ENCODE measurements around the gene ATP5ME.
"Not testable (repeated sequence)": the region's sequence is repeated elsewhere in the genome, so short reads cannot be mapped to it uniquely, and the experiment has no call there.

The ATP5ME gene

GRCh38 chr4:674172-675035 lies at the start of gene ATP5ME, which contains the start of gene MYL5:
Gene ATP5ME, minus strand, starts transcription at chr4:674276. Its CDS starts 29 bp downstream, at chr4:674247.
Gene MYL5, plus strand, starts transcription at chr4:674542. Its CDS starts 3,485 bp downstream, at chr4:678027.
- DNase-seq, result peak; percentile 86 to 88

- no peak for DNase-seq
Measured at GRCh38 chr4:722851-723360, 48.8 kb upstream of the ATP5ME start.

DNA sequence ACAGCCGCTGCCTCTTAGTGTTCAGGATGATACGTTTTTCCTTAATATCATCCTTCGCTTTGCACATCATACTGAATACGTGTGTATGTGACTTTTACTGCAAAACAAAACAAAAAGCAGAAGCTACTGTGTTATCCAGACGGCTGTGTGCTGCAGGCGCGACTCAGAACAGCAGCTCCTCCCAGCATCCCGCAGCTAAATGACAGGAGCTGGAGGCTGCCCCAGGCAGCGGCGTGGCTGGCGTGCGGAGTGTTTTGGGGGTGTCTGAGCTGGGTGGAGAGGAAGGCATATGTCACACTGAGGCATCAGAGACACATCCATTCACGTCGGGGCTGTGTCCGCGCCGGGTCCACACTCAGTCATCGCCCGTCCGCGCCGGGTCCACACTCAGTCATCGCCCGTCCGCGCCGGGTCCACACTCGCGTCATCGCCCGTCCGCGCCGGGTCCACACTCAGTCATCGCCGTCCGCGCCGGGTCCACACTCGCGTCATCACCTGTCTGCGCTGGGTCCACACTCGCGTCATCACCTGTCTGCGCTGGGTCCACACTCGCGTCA lies 48.2 kb upstream of the ATP5ME start:
- DNase-seq, result peak; percentile 52 to 53

DNA sequence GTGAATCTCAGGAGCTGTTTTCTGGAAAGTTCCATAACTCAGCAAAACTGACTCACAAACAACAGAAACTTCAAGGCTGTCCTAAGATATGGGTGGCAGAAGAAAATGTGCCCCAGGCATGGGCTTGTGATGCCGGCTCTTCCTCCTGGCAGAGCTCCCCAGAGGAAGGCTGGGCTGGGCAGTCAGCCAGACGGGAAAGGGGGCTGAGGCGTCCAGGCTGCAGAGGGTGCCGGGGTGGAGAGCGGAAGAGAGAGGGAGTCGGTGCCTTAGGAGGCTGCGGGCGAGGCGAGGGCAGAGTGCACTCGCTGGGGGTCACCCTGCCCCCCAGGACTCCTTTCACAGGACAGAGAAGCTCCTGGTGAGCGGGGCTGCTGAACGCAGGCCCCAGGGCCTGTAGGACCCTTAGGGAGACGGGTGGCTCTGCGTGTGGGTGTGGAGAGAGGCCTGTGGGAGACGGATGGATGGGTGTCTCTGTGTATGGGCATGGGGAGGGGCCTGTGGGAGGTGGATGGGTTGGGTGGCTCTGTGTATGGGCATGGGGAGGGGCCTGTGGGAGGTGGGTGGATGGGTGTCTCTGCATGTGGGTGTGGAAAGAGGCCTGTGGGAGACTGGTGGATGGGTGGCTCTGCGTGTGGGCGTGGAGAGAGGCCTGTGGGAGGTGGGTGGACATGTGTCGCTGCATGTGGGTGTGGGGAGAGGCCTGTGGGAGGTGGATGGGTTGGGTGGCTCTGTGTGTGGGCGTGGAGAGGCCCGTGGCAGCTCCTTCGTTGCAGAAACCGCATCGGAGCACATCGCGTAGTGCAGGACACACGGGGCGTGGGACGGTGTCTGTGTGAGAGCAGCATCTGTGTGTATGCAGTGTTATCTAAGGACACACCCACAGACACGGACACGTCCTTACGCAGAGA lies 47.4 kb upstream of the ATP5ME start:
- DNase-seq, result peak; percentile 80 to 89

GRCh38 chr4:720111-720860 lies 46.2 kb upstream of the ATP5ME start:
- no peak for DNase-seq

- DNase-seq, result no peak
Measured at GRCh38 chr4:718460-718859, 44.4 kb upstream of the ATP5ME start.

DNA sequence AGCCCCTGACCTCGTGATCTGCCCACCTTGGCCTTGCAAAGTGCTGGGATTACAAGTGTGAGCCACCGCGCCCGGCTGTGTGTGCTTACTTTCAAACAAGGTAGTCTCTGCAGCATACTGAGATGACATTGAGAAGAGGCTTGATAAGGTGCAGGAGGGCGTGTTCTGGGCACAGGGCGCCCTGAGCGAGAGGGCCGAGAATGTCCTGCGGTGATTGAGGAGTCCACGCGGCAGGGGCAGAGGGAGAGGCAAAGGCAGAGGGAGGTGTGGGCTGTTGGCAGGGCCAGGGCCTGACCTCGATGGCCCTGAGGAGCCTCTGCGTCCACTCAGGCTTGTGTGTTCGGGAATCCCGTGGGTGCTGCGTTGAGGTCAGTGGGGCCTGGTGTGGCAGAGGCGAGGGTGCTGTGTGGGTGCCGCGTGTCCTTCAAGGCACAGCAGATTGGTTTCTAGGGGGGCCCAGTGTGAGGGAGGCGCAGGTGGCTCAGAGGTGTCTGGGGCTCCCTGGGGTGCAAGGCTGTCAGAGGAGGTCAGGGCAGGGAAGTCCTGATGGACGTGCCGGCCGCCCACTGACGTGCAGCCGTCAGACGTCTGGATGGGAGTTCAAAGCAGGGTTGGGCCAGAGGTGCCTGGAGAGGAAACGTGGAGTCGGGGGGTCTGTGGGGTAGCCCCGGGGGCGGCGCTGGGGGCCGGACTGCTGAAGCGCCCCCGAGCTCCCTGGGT lies 43.7 kb upstream of the ATP5ME start:
- no peak for DNase-seq

GRCh38 chr4:714087-714486 lies 40.0 kb upstream of the ATP5ME start:
- DNase-seq, result no peak

DNA sequence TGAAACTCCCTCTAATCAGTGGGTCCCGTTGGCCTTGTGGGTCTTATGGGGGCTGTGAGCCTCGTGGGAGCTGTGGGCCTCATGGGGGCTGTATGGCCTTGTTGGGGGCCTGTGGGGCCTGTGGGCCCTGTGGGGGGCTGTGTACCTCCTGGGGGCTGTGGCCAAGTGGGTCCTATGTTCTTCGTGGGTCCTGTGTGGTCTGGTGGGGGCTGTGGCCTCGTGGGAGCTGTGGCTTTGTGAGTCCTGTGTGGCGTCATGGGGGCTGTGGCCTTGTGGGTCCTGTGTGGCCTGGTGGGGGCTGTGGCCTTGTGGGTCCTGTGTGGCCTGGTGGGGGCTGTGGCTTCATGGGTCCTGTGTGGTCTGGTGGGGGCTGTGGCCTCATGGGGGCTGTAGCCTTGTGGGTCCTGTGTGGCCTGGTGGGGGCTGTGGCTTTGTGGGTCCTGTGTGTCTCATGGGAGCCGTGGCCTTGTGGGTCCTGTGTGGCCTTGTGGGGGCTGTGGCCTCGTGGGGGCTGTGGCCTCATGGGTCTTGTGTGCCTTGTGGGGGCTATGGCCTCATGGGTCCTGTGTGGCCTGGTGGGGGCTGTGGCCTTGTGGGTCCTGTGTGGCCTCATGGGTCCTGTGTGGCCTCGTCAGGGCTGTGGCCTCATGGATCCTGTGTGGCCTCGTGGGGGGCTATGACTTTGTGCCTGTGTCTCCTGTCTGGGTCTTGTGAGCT lies 39.0 kb upstream of the ATP5ME start:
- DNase-seq, result no peak

GRCh38 chr4:712093-712492 lies 38.0 kb upstream of the ATP5ME start:
- DNase-seq, result no peak

- DNase-seq, result no peak
Measured at GRCh38 chr4:710916-711315, 36.8 kb upstream of the ATP5ME start.

DNA sequence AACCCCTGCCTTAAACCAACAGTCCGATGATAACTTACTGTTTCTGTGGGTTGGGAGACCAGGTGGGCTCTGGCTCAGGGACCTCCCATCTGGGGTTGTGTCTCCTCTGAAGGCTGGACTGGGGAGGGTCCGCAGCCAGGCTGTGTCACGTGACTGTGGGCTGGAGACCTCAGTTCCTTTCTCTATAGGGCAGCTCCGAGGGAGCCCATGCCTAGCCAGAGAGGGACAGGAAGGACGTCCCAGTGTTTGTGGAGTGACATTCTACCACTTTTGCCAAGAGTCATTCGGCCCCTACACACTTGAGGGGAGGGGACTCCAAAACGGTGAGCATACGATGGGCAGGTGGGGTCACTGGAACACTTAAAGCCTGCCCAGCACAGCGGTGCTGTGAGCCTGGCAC lies 36.0 kb upstream of the ATP5ME start:
- DNase-seq, result no peak

GRCh38 chr4:709348-709747 lies 35.3 kb upstream of the ATP5ME start:
- DNase-seq, result no peak

DNA sequence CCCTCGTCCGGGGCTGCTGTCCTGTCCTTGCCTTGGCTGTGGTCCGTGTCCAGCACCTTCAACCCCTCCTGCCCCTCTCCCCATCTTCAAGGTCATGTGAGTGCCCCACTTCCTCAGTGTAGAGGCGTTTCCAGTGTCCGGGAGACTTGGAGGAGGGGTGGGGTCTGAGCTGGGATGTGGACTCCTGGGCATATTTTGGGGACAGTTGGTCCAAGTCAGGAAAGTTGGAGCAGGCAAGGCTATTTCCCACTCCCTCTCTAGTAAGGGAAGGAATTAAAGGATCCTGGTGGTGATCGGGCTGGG lies 34.5 kb upstream of the ATP5ME start:
- DNase-seq, result no peak

DNA sequence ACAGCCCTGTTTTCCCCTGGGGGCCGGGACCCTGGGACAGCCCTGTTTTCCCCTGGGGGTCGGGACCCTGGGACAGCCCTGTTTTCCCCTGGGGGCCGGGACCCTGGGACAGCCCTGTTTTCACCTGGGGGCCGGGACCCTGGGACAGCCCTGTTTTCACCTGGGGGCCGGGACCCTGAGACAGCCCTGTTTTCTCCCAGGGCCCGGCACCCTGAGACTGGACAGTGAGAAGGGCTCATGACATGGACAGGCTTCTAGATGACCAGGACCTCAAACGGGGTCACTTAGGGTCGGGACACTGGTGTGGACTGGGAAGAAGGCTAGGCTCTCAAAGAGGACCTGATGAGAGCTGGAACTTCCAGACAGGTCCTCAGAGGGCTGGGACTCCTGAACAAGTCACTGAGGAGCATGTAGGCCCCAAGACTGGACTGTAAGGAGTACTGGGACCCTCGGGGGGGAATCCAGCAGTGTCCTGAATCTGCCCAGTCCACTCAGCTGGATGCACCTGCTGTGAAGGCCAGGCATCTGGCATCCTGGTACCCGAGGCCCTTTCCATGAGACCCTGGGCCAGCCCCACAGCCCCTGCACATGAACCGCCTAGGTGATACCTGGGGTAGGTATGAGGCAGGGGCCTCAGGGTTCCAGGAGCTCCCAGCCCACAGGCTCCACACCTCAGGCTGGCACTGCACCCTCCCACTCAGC lies 34.0 kb upstream of the ATP5ME start:
- no peak for DNase-seq

DNA sequence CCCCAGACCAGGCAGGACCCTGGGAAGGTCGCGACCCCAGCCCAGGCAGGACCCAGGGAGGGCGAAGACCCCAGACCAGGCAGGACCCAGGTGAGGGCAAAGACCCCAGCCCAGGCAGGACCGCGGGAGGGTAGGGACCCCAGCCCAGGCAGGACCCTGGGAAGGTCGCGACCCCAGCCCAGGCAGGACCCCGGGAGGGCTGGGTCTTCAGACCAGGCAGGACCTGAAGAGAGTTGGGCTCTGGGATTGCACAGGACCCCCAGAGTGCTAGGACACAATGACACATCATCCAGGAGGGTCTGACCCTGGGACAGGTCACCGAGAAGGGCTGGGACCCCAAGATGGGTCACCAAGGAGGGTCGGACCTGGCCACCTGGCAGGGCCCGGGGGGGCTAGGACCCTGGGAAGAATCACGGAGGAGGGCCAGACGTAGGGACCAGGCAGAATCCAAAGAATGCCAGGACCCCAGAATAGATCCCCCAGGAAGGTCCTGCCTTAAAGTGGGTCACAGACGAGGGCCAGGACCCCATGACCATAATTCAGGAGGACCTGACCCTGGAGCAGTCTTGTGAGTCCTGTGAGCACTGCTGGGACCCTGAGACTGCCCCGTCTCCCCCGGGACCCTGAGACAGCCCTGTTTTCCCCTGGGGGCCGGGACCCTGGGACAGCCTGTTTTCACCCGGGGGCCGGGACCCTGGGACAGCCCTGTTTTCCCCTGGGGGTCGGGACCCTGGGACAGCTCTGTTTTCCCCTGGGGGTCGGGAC lies 32.9 kb upstream of the ATP5ME start:
- no peak for DNase-seq

GRCh38 chr4:706083-706633 lies 32.1 kb upstream of the ATP5ME start:
- DNase-seq, result not testable (repeated sequence)

DNA sequence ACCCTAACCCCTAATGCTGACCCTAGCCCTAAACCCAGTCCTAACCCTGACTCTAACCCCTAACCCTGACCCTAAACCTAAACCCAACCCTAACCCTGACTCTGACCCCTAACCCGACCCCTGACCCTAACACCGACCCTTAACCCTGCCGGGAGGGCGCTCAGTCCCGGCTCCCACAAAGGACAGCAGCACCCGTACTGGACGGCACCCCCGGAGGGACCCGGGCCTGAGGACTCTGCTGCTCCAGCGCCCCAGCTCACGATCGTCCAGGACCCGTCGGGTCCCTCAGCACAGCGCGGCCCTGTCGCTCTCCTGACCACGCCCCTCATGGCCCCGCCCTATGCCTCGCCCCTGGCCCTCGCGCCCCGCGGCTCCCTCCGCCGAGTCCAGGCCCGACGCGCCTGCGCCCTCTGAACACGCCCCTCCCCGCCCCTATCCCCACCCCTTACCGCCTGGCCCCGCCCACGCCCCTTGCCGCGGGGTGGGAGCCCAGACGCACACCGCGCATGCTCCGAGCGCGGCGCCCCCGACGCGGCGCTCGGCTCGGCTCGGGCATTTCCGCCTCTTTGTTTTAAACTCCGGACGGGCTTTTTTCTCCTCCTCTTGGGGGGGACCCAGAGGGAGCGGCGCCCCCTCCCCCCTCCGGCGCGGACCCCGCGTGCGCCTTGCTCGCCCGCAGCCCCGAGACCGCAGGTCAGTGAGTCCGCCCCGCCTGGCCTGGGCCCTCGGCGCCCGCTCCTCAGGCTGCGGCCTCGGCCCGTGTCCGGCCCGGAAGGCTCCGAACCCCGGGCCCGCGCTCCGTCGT lies 31.4 kb upstream of the ATP5ME start, which contains the start of gene PCGF3:
Gene PCGF3 (plus strand): TSS at position 555 of the 805 bp plus-strand sequence. CDS start 27,849 bp downstream, outside the sequence.
- peak; percentile 84 to 85 for DNase-seq

- DNase-seq, result no peak
Measured at GRCh38 chr4:704971-705277, 30.8 kb upstream of the ATP5ME start.

All from Kasumi-1 (cell line).